Activated CD8-positive, alpha-beta memory T cell treated with anti-CD3 and anti-CD28 coated beads, Interleukin-2, amount 10 ng/mL, durations not matched to agents 7 days and 5 days (primary cell): ENCODE results near the gene ATRAID. TPM values are rescaled to one million over a fixed set of nuclear protein-coding genes. Genes with fewer than 3 reads are reported as not detected.

Experiments
- ATAC-seq: fragments of 150-1000 bp; cut with Tn5 transposase; one replicate; pipeline ENCODE4 v1.10.0; 2021; ENCODE audit warnings: moderate library complexity
- CTCF ChIA-PET: fragments of 350-600 bp; sonication (Branson Sonifier 250); formaldehyde crosslinking; loops from one replicate; lab custom pipeline; 2021; ENCODE audit warnings: antibody characterized with exemption; lab: Charles Lee
- DNase-seq: peaks from one replicate; pipeline ENCODE4 v3.0.0-alpha.2; 2020
- H3K27ac Mint-ChIP-seq: one replicate; pipeline ENCODE4 v1.8.0; 2021; ENCODE audit warnings: mild to moderate bottlenecking, mixed read lengths
- H3K27me3 Mint-ChIP-seq: one replicate; pipeline ENCODE4 v1.8.0; 2021; ENCODE audit warnings: mixed read lengths
- H3K36me3 Mint-ChIP-seq: one replicate; pipeline ENCODE4 v1.8.0; 2021; ENCODE audit warnings: mild to moderate bottlenecking, mixed read lengths
- H3K4me1 Mint-ChIP-seq: one replicate; pipeline ENCODE4 v1.8.0; 2021; ENCODE audit warnings: mixed read lengths
- H3K4me3 Mint-ChIP-seq: one replicate; pipeline ENCODE4 v1.8.0; 2021; ENCODE audit warnings: mild to moderate bottlenecking, moderate library complexity, mixed read lengths
- H3K9me3 Mint-ChIP-seq: one replicate; pipeline ENCODE4 v1.8.0; 2022; ENCODE audit warnings: low read depth, mixed read lengths
- total RNA-seq, 2 experiments: library from RNA; stranded (reverse); gene quantifications; one replicate each; pipeline ENCODE4 v1.2.3, GENCODE V29; 2021

The ATRAID gene
- total RNA-seq, 2 experiments from 2014 or later: 78.6 to 84.0 TPM

DNA sequence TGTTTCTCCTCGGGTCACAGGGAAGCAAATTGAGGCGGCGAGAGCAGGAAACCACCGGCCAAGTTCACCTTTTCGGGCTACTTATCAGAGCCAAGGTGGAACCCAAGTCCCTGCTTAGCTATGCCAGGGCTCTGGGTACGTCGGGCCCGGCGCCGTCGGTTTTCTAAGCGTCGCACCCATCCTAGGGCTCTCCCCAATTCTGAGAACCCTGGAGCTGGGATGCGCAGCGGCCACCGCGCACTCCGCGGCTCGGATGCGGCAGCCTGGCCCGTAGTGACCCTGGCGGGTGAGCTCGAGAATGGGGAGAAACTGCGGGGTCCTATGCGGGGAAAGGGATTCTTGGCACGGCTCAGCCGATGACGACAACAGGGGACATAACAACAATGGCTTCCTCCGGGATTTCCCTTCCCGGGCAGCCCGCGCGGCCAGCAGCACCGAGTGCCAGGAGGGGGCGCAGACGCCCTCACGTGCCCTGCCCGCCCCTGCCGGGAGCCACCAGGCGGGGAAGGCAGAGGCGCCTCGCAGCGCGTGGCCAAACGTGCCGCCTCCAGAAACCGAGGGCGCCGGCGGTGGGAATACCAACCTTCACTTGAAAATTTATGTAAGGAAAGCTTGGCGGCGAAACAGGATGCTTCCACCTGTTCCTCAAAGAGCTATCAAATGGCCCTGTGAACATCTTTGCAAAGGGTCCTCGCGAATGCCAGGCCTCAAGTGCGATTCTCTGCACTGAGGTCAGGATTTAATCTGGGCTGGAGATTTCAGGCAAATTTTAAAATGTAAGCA is 53.1 kb downstream of the ATRAID start:
- Mint-ChIP-seq H3K4me3 (peak overlapping the region; percentile 19), H3K4me1 (peaks cover 22% of the 10 kb centered on the region), H3K27me3 (peaks cover 45% of the 10 kb centered on the region), H3K9me3 (no peaks in the 10 kb centered on the region), H3K27ac (no peak overlapping the region), H3K36me3 (no peaks in the 10 kb centered on the region)
- DNase-seq: peak; percentile 57
- CTCF ChIA-PET: interaction anchor here (1.0 to 6.4 kb wide), 10 partner anchors 9 to 306 kb away, joined by 3 to 65 read pairs (median 4); partner anchors contain the start of gene TRIM54
- ATAC-seq: peak; percentile 14

DNA sequence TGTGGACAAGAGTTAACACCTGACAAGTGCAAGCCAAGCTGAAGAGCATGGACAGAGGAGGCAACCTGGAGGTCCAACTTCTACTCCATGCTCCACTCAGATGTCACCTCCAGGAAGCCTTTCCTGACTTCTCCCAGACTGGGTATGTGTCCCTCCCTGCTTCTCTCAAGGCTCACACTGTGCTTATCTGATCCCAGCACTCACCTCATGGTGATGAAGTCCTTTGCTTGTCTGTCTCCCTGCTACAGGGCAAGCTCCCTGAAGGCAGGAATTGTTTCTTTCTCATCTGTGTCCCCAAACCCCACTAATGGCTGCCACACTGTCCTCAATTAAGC is 53.7 kb downstream of the ATRAID start:
- peaks cover 43% of the 10 kb centered on the region for H3K27me3 Mint-ChIP-seq
- no peak overlapping the region for H3K27ac Mint-ChIP-seq
- H3K36me3 Mint-ChIP-seq: no peaks in the 10 kb centered on the region
- no peaks in the 10 kb centered on the region for H3K9me3 Mint-ChIP-seq
- peaks cover 22% of the 10 kb centered on the region for H3K4me1 Mint-ChIP-seq
- no peak overlapping the region for H3K4me3 Mint-ChIP-seq
- ATAC-seq: no peak
- CTCF ChIA-PET: interaction anchor here (1.0 to 6.4 kb wide), 10 partner anchors 8 to 307 kb away, joined by 3 to 65 read pairs (median 4); partner anchors contain the start of gene TRIM54
- DNase-seq: no peak

Other genes starting within 250 kb of the ATRAID start
- gene MAPRE3, start 241.4 kb upstream of the ATRAID start, total RNA-seq: 1 to 10 TPM in 1 of 2 experiments, under 1 TPM in 1; 0.91 to 1.3 TPM
- gene TMEM214, start 179.1 kb upstream of the ATRAID start, total RNA-seq: 10 to 100 TPM; 68.7 to 86.6 TPM
- gene AGBL5, start 160.4 kb upstream of the ATRAID start, total RNA-seq: 10 to 100 TPM; 13.8 to 15.1 TPM
- gene OST4, start 140.4 kb upstream of the ATRAID start, total RNA-seq: 100 to 1,000 TPM; 248 to 318 TPM
- under 1 TPM; 0.75 to 0.79 TPM for gene EMILIN1, start 133.4 kb upstream of the ATRAID start, total RNA-seq
- gene KHK, start 125.3 kb upstream of the ATRAID start, total RNA-seq: 1 to 10 TPM; 8.0 to 8.8 TPM
- gene CGREF1, start 92.9 kb upstream of the ATRAID start, total RNA-seq: 1 to 10 TPM; 1.1 to 2.5 TPM
- gene ABHD1, start 88.2 kb upstream of the ATRAID start, total RNA-seq: under 1 TPM; 0.21 to 0.29 TPM
- gene PREB, start 77.4 kb upstream of the ATRAID start, total RNA-seq: 10 to 100 TPM; 61.6 to 69.4 TPM
- gene PRR30, start 72.6 kb upstream of the ATRAID start, total RNA-seq: not detected
- gene TCF23, start 63.0 kb upstream of the ATRAID start, total RNA-seq: not detected
- 10 to 100 TPM; 35.0 to 47.9 TPM for gene SLC5A6, start 227 bp downstream of the ATRAID start, total RNA-seq
- gene CAD, start 5.3 kb downstream of the ATRAID start, total RNA-seq: 10 to 100 TPM; 78.6 to 99.5 TPM
- gene SLC30A3, start 51.0 kb downstream of the ATRAID start, total RNA-seq: under 1 TPM; 0.38 to 0.47 TPM
- not detected for gene DNAJC5G, start 63.4 kb downstream of the ATRAID start, total RNA-seq
- gene TRIM54, start 70.4 kb downstream of the ATRAID start, total RNA-seq: under 1 TPM in 1 of 2 experiments, not detected in 1; 0.28 TPM
- gene UCN, start 96.4 kb downstream of the ATRAID start, total RNA-seq: 1 to 10 TPM; 1.1 to 2.6 TPM
- gene MPV17, start 111.1 kb downstream of the ATRAID start, total RNA-seq: 10 to 100 TPM; 87.4 to 97.6 TPM
- 10 to 100 TPM; 54.6 to 67.6 TPM for gene GTF3C2, start 144.7 kb downstream of the ATRAID start, total RNA-seq
- 10 to 100 TPM; 38.6 to 43.1 TPM for gene EIF2B4, start 158.3 kb downstream of the ATRAID start, total RNA-seq
- 100 to 1,000 TPM; 101 to 125 TPM for gene SNX17, start 158.6 kb downstream of the ATRAID start, total RNA-seq
- gene ZNF513, start 168.7 kb downstream of the ATRAID start, total RNA-seq: 10 to 100 TPM; 12.7 to 15.4 TPM
- gene PPM1G, start 197.6 kb downstream of the ATRAID start, total RNA-seq: 100 to 1,000 TPM; 136 to 159 TPM
- gene NRBP1, start 216.6 kb downstream of the ATRAID start, total RNA-seq: 100 to 1,000 TPM in 1 of 2 experiments, 10 to 100 TPM in 1; 88.5 to 103 TPM
- gene KRTCAP3, start 230.3 kb downstream of the ATRAID start, total RNA-seq: 1 to 10 TPM; 4.5 to 6.4 TPM